K562 (cell line): ENCODE data around the gene GHRL. TPM values are rescaled to one million over a fixed set of nuclear protein-coding genes. Genes with fewer than 3 reads are reported as not detected.
A peak's percentile ranks its signal among the peaks of the same experiment; 100 is the strongest.

Experiments
- CSDE1 ChIP-seq, 2 experiments: fragments of 450-650 bp; IDR thresholded peaks; 2 replicates each; pipeline ENCODE4 v1.6.1; 2016; ENCODE audit warnings: mild to moderate bottlenecking in 1 of 2
- FOXK1 ChIP-seq: sonication (generic); formaldehyde crosslinking; IDR thresholded peaks from 2 replicates; pipeline ENCODE4 v1.8.0; 2022; ENCODE audit warnings: missing genetic modification reagents, mild to moderate bottlenecking, borderline replicate concordance
- HEY1 ChIP-seq: fragments of 250-450 bp; sonication (Bioruptor Pico); IDR thresholded peaks from 2 replicates; pipeline ENCODE4 v1.5.0; 2020; ENCODE audit warnings: mild to moderate bottlenecking, moderate library complexity, borderline replicate concordance
- HOXB6 ChIP-seq: fragments of 250-450 bp; sonication (Bioruptor Pico); IDR thresholded peaks from 2 replicates; pipeline ENCODE4 v1.5.1; 2022; ENCODE audit warnings: mild to moderate bottlenecking, borderline replicate concordance
- ILK ChIP-seq: fragments of 450-650 bp; IDR thresholded peaks from 2 replicates; pipeline ENCODE4 v1.6.1; 2016; ENCODE audit warnings: missing genetic modification characterization, low read depth, mild to moderate bottlenecking, missing compliant biosample characterization, moderate library complexity, borderline replicate concordance
- KLF1 ChIP-seq: fragments of 450-650 bp; IDR thresholded peaks from 2 replicates; pipeline ENCODE4 v1.6.1; 2016; ENCODE audit warnings: missing genetic modification characterization, missing compliant biosample characterization
- LARP7 ChIP-seq: fragments of 450-650 bp; IDR thresholded peaks from 2 replicates; pipeline ENCODE4 v1.6.1; 2016
- MAFF ChIP-seq: IDR thresholded peaks from 2 replicates; pipeline ENCODE4 v1.6.1; 2012; ENCODE audit warnings: low read length, improper control_type of control experiment
- MCM2 ChIP-seq: fragments of 450-650 bp; IDR thresholded peaks from 2 replicates; pipeline ENCODE4 v1.6.1; 2017; ENCODE audit warnings: low read depth, mild to moderate bottlenecking
- MEIS2 ChIP-seq: fragments of 450-650 bp; IDR thresholded peaks from 2 replicates; pipeline ENCODE4 v1.6.1; 2014; ENCODE audit warnings: mild to moderate bottlenecking; ENCODE audit not compliant: partially characterized antibody
- MXI1 ChIP-seq: IDR thresholded peaks from 2 replicates; pipeline ENCODE4 v1.6.1; 2011; ENCODE audit warnings: low read depth, mild to moderate bottlenecking, improper control_type of control experiment, low read length
- PHTF2 ChIP-seq: fragments of 250-450 bp; sonication (Bioruptor Pico); IDR thresholded peaks from 2 replicates; pipeline ENCODE4 v1.5.0; 2021; ENCODE audit warnings: mild to moderate bottlenecking
- PKNOX1 ChIP-seq: fragments of 450-650 bp; IDR thresholded peaks from 2 replicates; pipeline ENCODE4 v1.6.1; 2016
- POLR2AphosphoS5 ChIP-seq: IDR thresholded peaks from 2 replicates; pipeline ENCODE4 v1.6.1; 2011; ENCODE audit warnings: mild to moderate bottlenecking, low read depth, low read length, moderate library complexity; ENCODE audit not compliant: control insufficient read depth, insufficient read depth
- RAD51 ChIP-seq: fragments of 450-650 bp; IDR thresholded peaks from 2 replicates; pipeline ENCODE4 v1.7.1; 2016; ENCODE audit warnings: low read depth, mild to moderate bottlenecking, borderline replicate concordance
- RB1 ChIP-seq: fragments of 450-650 bp; IDR thresholded peaks from 2 replicates; pipeline ENCODE4 v1.6.1; 2017; ENCODE audit warnings: low read depth, mild to moderate bottlenecking
- RHOXF2B ChIP-seq: fragments of 250-450 bp; sonication (Bioruptor Pico); conservative IDR thresholded peaks from 2 replicates; pipeline ENCODE4 v1.5.1; 2021
- SMARCC2 ChIP-seq: fragments of 450-650 bp; IDR thresholded peaks from 2 replicates; pipeline ENCODE4 v1.6.1; 2017; ENCODE audit warnings: antibody characterized with exemption, moderate library complexity, mild to moderate bottlenecking, low read depth
- SREBF2 ChIP-seq: sonication (generic); formaldehyde crosslinking; IDR thresholded peaks from 2 replicates; pipeline ENCODE4 v1.4.0; 2020; ENCODE audit warnings: mild to moderate bottlenecking, missing genetic modification reagents
- STAT6 ChIP-seq: sonication (generic); formaldehyde crosslinking; IDR thresholded peaks from 2 replicates; pipeline ENCODE4 v1.8.1; 2023; ENCODE audit warnings: mild to moderate bottlenecking, missing genetic modification reagents
- TAF9B ChIP-seq: fragments of 450-650 bp; IDR thresholded peaks from 2 replicates; pipeline ENCODE4 v1.6.1; 2018; ENCODE audit warnings: mild to moderate bottlenecking; ENCODE audit not compliant: partially characterized antibody
- YBX1 ChIP-seq: fragments of 450-650 bp; IDR thresholded peaks from 2 replicates; pipeline ENCODE4 v1.7.1; 2016; ENCODE audit warnings: mild to moderate bottlenecking
- ZNF511 ChIP-seq: sonication (generic); formaldehyde crosslinking; IDR thresholded peaks from 2 replicates; pipeline ENCODE4 v1.8.0; 2022; ENCODE audit warnings: mild to moderate bottlenecking, missing genetic modification reagents
- ZNF583 ChIP-seq: fragments of 250-450 bp; sonication (Bioruptor Pico); IDR thresholded peaks from 2 replicates; pipeline ENCODE4 v1.4.0; 2020
- polyA plus RNA-seq, 8 experiments: library from polyadenylated mRNA; depleted of rRNA in 4 of 8; stranded (reverse) in 5 of 8; unstranded in 3 of 8; fragments of >200 nt; fragmentation: Nextera tagmentation in 2 of 8; fragmentation: Illumina TruSeq in 1 of 8; extraction: Ambion mirVana in 2 of 8; extraction: Trizol in 1 of 8; gene quantifications; 2 replicates each; pipeline versions ENCODE4 v1.2.1 to v1.2.3, GENCODE V29; 2011 to 2014; ENCODE audit warnings: inconsistent platforms in 1 of 8, missing spikeins in 1 of 8
- total RNA-seq, 7 experiments: library from RNA; depleted of rRNA in 6 of 7; stranded (reverse); fragments of >200 nt in 6 of 7; fragmentation: Illumina TruSeq in 2 of 7; extraction: Trizol in 2 of 7; gene quantifications; 2 replicates each; pipeline versions ENCODE4 v1.2.1 to v1.2.3, GENCODE V29; 2011 to 2021; ENCODE audit warnings: low replicate concordance in 1 of 7

GHRL gene
- total and polyA plus RNA-seq, 9 of the 15 experiments (the other 6 are each of a cell fraction or from before 2014, with no cell fraction given), result 0.08 to 0.29 (median 0.15) TPM; not detected in 5

GRCh38 chr3:10248184-10248983 lies 44.4 kb downstream of the GHRL start, which contains the start of gene TATDN2 (continued):
- TF ChIP-seq STAT6 (CRISPR knock-in tag), result no peak; the same call in 1 of the 2 replicates
- TF ChIP-seq SREBF2 (CRISPR knock-in tag), result no peak
- TF ChIP-seq RHOXF2B (CRISPR knock-in tag), result no peak
- TF ChIP-seq MXI1, result 0 out of 2 replicates have a peak, but pooled peaks have one; percentile 50
- TF ChIP-seq POLR2AphosphoS5, result peak; percentile 81
- TF ChIP-seq MCM2, result no peak
- peak; percentile 63 for TF ChIP-seq MEIS2
- TF ChIP-seq TAF9B, result no peak
- TF ChIP-seq KLF1, result peak; percentile 80; the same call in 1 of the 2 replicates
- TF ChIP-seq ZNF511 (CRISPR knock-in tag), result peak; percentile 85; the same call in 1 of the 2 replicates
- TF ChIP-seq RAD51, result peak; percentile 79
- TF ChIP-seq SMARCC2, result no peak
- TF ChIP-seq HEY1, result no peak
- TF ChIP-seq RB1, result peak; percentile 87
- no peak for TF ChIP-seq LARP7
- TF ChIP-seq PHTF2 (CRISPR knock-in tag), result no peak
- TF ChIP-seq HOXB6, result no peak
- TF ChIP-seq CSDE1 (IDR thresholded peaks at IDR 0.05), result no peak
- TF ChIP-seq YBX1, result no peak
- no peak for TF ChIP-seq ILK (tag)
- TF ChIP-seq FOXK1, result no peak
- peak; percentile 87 for TF ChIP-seq PKNOX1
- TF ChIP-seq MAFF, result no peak
- TF ChIP-seq ZNF583 (CRISPR knock-in tag), result no peak
